G401 (cell line): ENCODE results near the gene KCNK3. TPM values are rescaled to one million over a fixed set of nuclear protein-coding genes. Genes with fewer than 3 reads are reported as not detected.
"Not testable (repeated sequence)": the region's sequence is repeated elsewhere in the genome, so short reads cannot be mapped to it uniquely, and the experiment has no call there.

ENCODE experiments used
- DNase-seq: peaks from one replicate; pipeline ENCODE4 v3.0.0-alpha.2; 2015; ENCODE audit warnings: low spot score
- in situ Hi-C: cut with HindIII; loops from 2 replicates; pipeline ENCODE4 v1.10.0; 2016; ENCODE audit warnings: low sequenced_read_pairs, mixed read lengths
- total RNA-seq: library from RNA; depleted of rRNA; stranded (reverse); fragments of >200 nt; shearing (Covaris generic); gene quantifications from 2 replicates; pipeline ENCODE4 v1.2.3, GENCODE V29; 2014

The KCNK3 gene
- total RNA-seq, 1 experiment from 2014 or later: not detected

- DNase-seq: no peak
- in situ Hi-C loops: no loop called here
Measured at GRCh38 chr2:26742048-26742770, 49.7 kb downstream of the KCNK3 start.

DNA sequence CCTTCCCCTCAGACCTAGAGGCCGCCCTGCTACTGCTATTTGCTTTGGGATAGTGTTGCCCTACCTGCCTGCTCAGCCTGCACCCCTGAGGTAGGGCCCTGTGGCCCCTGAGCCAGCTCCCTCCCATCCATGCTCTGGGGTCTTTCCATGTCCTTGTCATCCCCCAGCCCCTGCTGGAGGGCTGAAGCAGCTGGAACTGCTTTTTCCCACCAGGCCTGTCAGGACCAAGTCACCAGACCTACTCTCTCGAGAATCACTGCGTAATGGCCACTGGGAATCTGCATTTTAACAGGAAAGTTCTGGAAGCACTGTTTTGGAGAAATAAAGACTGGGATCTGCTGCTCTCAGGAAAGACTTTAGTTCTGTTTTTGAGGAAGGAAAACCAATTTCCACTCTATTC, 51.3 kb downstream of the KCNK3 start:
- in situ Hi-C loops: no loop called here
- DNase-seq: no peak

GRCh38 chr2:26744953-26745352, 52.4 kb downstream of the KCNK3 start:
- no peak for DNase-seq
- in situ Hi-C loops: no loop called here

DNA sequence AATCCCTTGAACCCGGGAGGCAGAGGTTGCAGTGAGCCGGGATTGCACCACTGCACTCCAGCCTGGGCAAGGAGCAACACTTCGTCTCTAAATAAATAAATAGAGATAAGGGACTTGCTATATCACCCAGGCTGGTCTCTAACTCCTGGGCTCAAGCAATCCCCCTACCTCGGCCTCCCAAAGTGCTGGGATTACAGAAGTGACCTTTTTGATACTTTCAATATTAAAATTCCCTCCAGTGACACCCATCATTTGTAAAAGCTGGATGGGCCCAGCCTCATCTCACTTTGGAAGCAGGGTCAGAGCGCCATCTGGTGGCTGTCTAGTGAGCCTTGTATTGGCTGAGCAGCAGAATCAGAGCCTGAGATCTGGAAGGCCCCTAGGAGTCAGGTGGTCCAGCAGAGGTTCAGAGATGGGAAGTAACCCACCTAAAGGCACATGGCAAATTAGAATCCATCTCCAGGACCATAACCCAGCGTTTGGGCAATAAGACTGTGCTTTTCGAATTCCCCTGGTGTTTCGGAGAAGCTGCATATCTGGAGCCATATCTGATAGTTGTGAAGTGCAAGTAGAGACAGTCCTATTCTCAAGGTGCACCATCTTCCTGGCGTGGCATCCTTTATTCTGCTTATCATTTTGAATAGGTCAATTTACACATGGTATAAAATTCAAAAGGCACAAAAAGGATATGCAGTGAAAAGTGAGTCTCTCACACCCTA, 53.2 kb downstream of the KCNK3 start:
- in situ Hi-C loops: no loop called here

DNA sequence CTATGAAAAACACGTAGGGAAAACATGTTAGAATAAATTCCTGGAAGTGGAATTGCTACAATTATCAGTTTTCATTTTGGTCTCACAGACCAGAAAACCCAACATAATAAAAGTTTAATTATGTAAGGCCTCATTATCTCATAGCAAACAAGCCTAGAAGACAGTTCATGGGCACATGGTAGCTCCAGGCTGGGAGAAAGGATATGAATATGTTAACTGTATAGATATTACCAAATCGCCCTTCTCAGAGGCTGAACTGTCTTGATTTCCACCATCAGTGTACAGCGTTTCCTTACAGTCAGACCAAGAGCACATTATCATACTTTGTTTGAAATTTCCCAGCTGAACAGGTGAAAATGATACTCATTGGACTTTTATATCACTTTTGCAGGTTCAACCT, 54.4 kb downstream of the KCNK3 start:
- DNase-seq: no peak
- in situ Hi-C loops: no loop called here

More for the DNA sequence above, 53.2 kb downstream of the KCNK3 start:
- DNase-seq: peak; percentile 87

DNA sequence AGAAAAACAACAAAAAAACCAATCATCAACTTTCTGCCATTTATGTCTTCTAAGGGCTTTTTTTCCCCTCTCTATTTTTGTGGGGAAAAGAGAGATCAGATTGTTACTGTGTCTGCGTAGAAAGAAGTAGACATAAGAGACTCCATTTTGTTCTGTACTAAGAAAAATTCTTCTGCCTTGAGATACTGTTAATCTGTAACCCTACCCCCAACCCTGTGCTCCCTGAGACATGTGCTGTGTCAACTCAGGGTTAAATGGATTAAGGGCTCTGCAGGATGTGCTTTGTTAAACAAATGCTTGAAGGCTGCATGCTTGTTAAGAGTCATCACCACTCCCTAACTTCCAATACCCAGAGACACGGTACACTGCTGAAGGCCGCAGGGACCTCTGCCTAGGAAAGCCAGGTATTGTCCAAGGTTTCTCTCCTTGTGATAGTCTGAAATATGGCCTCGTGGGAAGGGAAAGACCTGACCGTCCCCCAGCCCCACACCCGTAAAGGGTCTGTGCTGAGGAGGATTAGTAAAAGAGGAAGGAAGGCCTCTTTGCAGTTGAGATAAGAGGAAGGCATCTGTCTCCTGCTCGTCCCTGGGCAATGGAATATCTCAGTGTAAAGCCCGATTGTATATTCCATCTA, 57.4 kb downstream of the KCNK3 start:
- in situ Hi-C loops, DNase-seq: not testable (repeated sequence)

DNA sequence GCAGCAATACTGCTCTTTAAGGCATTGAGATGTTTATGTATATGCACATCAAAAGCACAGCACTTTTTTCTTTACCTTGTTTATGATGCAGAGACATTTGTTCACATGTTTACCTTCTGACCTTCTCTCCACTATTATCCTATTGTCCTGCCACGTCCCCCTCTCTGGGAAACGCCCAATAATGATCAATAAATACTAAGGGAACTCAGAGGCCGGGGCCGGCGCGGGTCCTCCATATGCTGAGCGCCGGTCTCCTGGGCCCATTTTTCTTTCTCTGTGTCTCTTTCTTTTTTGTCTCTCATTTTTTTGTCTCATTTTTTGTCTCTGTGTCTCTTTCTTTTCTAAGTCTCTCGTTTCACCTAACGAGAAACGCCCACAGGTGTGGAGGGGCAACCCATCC, 57.9 kb downstream of the KCNK3 start:
- DNase-seq, in situ Hi-C loops: not testable (repeated sequence)

GRCh38 chr2:26752656-26753055, 60.1 kb downstream of the KCNK3 start:
- in situ Hi-C loops: no loop called here
- DNase-seq: no peak

DNA sequence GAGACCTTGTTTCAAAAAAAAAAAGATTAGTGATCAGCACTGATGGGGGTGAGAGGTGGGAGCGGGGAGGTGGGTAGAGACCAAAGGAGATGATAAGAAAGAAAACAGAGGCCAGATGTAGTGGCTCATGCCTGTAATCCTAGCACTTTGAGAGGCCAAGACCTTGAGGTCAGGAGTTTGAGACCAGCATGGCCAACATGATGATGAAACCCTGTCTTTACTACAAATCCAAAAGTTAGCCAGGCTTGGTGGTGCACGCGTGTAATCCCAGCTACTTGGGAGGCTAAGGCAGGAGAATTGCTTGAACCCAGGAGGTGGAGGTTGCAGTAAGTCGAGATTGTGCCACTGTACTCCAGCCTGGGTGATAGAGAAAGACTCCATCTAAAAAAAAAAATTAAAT, 62.0 kb downstream of the KCNK3 start:
- in situ Hi-C loops: no loop called here
- DNase-seq: no peak

- DNase-seq: no peak
Measured at GRCh38 chr2:26754972-26755670, 62.6 kb downstream of the KCNK3 start.

DNA sequence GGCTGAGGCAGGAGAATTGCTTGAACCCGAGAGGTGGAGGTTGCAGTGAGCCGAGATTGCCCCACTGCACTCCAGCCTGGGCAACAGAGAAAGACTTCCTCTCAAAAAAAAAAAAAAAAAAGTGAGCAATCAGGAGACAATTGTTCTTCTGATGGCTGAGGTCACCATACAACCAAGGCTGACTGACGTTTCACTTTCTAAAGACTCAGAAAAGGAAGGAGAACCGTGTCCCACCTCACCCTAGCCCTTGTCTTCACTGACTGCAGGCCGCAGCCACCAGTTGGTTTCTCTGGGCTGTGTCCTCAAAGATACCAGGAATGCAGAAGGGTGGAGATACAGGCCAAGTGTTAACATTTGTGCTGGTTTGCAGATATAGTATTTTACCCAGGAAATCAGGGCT, 63.8 kb downstream of the KCNK3 start:
- DNase-seq: no peak
- in situ Hi-C loops: no loop called here

More at GRCh38 chr2:26754972-26755670, 62.6 kb downstream of the KCNK3 start:
- in situ Hi-C loops: no loop called here

DNA sequence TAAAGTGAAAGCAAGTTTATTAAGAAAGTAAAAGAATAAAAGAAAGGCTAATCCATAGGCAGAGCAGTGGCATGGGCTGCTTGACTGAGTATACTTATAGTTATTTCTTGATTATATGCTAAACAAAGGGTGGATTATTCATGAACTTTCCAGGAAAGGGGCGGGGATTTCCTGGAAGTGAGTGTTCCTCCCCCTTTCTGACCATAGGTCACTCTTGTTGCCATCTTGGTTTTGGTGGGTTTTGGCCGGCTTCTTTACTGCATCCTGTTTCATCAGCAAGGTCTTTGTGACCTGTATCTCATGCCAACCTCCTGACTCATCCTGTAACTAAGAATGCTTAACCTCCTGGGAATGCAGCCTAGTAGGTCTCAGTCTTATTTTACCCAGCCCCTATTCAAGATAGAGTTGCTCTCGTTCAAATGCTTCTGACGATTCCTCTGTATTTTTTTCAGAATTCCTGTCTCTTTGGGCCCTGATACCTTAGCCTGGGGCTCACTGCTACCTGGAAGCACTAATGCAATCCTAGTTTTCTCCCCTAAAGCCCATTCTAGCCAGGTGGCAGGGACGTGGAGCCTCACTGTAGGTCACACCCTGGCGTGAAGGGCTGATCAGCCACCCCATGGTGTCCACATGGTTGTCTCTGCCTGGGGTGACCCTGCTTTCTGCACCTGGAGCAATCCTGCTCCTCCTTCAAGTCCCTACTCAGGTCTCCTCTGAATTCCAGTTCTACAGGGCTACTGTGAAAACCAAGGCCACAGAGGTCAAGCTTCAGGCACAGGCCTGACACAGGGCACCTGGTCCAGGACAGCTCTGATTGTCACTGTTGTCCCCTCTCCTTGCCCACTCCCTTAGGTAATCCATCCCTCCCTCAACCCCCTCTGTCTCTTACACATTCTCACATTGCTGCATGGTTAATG, 65.6 kb downstream of the KCNK3 start:
- in situ Hi-C loops: no loop called here
- DNase-seq: peak; percentile 27

DNA sequence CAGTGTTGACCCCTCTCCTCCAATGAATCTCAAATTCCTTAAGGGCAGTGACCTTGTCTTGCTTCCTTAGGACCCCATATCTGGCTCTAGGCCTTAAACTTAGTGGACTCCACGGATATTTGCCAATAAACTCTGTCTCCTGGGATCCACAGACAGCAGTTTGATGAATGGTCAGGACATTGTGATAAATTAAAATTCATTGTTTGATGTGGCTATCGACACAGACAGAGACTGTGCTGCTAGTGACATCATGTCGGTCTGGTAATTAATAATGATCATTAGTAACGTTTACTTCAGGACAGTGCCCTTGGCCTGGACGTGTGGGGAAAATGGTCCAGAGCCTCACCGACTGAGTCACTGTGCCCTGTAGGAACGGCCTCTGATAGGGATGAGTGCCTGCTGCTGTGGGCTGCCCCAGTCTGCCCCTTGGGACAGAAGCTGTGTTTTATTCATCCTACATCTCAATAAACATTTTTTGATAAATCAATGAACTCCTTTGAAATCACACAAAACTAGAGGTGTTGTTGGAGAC, 66.3 kb downstream of the KCNK3 start:
- DNase-seq: no peak
- in situ Hi-C loops: no loop called here

DNA sequence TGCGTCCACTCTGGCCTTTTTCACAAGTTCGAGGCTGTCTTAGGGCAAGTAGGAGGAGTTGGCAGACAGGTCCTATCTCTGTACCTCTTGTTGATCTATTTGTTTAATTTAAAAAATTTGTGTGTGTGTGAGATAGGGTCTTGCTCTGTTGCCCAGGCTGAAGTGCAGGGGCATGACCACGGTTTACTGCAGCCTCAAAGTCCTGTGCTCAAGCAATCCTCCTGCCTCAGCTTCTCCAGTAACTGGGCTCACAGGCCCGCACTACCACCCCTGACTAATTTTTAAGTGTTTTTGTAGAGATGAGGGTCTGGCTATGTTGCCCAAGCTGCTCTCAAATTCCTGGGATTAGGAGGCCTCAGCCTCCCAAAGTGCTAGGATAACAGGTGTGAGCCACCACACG, 67.3 kb downstream of the KCNK3 start:
- DNase-seq: no peak
- in situ Hi-C loops: no loop called here

- DNase-seq, in situ Hi-C loops: not testable (repeated sequence)
Measured at GRCh38 chr2:26760991-26761390, 68.5 kb downstream of the KCNK3 start.

DNA sequence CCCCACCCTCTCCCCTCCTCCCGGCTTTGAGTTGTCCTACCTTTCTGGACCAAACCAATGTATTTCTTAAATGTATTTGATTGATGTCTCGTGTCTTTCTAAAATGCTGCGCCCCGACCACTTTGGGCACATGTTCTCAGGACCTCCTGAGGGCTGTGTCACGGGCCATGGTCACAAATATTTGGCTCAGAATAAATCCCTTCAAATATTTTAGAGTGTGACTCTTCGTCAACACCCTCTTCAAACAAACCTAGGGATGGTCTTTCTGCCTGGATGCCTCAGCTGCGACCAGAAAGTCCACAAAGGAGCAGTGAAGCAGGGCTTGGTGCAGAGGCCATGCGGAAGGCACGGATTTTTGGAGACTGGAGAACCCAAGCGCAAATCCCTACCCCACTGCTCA, 70.5 kb downstream of the KCNK3 start:
- in situ Hi-C loops: no loop called here
- no peak for DNase-seq

DNA sequence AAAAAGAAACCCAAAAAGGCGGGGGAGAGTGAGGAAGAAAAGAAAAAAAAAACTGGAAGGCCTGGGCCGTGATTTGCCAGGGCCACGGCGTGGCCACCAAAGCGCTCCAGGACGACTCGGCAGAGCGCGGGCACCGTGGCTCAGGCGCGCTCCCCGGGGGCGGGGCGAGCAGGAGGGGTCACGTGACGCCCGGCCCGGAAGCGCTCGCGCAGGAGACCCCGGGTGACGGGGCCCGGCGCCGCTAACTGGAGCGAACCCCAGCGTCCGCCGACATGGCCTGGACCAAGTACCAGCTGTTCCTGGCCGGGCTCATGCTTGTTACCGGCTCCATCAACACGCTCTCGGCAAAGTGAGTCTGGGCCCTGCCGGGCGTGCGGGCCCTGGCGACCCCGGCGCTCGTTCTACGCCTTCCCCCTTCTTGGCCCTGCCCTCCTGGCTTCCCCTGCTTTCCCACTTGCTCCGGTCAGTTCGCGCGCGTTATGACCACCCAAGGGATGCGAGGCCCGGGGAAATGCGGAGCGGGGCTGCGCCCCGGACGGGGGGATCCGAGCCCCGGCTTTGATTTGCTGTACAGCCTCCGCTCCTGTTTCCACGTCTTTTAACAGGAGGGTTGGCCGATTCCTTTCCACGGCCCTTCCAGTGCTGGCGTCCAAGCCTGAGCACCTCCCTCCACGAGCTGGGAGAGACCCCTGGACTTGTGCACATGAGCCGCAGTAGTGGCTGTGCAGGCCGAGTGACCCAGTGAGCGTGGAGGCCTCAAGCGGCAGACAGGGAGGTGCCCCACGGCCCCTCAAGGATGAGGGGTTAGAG, 71.8 kb downstream of the KCNK3 start, which contains the start of gene SLC35F6:
Gene SLC35F6, plus strand, starts transcription at position 207 of the 810 bp plus-strand sequence. Its CDS starts 66 bp downstream, at position 273.
- peak; percentile 83 for DNase-seq
- in situ Hi-C loops: no loop called here

DNA sequence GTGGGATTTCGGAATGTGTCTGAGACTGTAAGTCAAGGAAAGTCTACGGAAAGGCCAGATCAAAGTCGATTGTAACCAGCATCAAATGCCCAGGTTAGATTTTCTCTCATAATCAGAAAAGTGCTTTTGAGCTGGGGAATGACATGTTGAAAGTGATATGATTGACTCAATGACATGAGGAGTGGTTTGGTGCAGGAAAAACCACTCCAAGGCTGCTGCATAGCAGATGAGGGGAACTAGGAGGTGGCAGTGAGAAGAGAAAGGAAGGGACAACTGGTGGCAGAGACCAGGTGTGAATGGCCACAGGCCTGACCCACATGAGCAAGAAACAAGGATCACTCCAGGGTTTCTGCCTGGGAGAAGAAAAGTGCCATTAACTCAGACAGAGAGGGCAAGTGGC, 72.4 kb downstream of the KCNK3 start:
- no peak for DNase-seq
- in situ Hi-C loops: no loop called here
